GM21360 (cell line): ENCODE measurements around the gene SNED1.

Experiments
- ATAC-seq: cut with Tn5 transposase; IDR thresholded peaks from one replicate; pipeline ENCODE4 v1.9.1; 2021; ENCODE audit warnings: mild to moderate bottlenecking, moderate library complexity; ENCODE audit not compliant: unreplicated experiment

Gene SNED1

DNA sequence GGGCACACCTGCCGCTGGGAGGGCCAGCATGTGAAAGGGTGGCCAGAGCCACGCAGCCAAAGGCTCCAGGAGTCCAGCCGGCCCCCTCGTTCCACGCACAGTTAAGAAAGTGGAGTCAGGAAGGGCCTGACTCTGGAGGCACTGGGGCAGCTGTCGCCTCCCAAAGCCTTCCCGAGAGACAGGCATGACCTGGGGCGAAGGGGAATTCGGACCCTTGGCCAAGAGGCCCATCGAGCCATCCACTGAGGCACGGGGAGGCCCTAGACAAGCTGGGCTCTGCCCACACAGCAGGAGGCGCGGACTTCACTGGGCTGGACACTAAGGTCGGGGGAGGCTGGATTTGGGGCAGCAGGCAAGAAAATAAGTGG, 38.5 kb upstream of the SNED1 start:
- no peak for ATAC-seq

DNA sequence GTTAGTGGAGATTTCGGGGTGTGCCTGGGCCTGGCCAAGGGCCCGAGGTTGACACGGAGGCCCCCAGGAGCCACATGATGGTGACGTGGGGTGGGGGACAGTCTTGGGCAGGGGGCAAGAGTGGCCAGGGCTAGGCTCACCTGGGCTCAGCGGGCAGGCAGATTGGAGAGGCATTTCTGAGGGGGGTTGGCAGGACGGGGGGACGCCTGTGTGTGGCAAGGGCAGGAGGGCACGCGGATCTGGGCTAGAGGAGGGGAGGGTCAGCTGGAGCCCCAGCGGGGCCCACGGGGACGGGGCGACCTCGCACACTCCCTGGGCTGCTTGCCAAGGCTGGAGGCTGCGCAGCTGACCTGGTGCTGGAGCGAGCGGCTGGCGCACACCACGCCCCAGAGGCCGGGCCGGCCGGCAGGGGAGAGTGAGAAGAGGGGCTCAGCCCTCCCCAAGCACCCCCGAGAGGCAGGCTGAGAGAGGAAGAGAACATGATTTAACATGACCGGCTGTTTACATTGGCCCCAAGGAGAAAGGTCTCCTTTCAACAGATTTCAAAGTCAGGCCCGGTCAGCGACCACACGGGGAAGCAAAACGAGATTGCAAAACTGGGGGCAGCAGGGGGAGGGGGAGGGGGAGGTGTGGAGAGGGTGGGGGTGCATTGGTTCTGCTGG, 38.0 kb upstream of the SNED1 start:
- ATAC-seq, result no peak

DNA sequence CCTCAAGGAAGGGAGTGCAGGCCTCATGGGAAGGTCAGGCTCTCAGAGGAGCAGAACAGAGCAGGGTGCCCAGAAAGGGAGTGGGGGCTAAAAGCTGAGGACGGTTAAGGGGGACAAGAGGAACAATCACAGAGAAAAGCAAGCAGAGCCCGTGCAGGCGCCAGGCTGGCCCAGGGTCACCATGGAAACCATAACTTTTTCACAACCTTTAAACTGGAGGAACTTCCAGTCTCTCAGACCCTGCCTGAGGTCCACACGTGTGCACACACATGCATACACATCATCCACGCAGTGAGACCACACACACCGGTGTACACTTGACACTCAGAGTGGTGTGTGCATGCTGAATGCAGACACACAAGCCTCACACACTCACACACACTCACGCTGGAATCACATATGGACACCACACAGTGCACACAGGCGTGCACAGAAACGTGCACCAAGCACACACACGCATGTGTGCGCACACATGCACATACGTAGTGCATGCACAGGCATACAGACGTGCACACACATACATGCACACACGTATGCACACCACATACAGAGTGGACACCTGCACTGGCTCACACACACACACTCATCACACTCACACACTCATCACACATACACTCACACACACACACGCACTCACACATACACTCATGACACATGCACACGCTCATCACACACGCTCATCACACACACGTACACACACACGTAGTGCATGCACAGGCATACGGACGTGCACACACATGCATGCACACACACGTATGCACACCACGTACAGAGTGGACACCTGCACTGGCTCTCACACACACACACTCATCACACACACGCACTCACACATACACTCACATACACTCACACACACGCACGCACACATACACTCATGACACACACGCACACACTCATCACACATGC, 37.2 kb upstream of the SNED1 start:
- no peak for ATAC-seq

GRCh38 chr2:240961910-240962299, 36.5 kb upstream of the SNED1 start:
- no peak for ATAC-seq

GRCh38 chr2:240962300-240963064, 35.9 kb upstream of the SNED1 start:
- no peak for ATAC-seq

DNA sequence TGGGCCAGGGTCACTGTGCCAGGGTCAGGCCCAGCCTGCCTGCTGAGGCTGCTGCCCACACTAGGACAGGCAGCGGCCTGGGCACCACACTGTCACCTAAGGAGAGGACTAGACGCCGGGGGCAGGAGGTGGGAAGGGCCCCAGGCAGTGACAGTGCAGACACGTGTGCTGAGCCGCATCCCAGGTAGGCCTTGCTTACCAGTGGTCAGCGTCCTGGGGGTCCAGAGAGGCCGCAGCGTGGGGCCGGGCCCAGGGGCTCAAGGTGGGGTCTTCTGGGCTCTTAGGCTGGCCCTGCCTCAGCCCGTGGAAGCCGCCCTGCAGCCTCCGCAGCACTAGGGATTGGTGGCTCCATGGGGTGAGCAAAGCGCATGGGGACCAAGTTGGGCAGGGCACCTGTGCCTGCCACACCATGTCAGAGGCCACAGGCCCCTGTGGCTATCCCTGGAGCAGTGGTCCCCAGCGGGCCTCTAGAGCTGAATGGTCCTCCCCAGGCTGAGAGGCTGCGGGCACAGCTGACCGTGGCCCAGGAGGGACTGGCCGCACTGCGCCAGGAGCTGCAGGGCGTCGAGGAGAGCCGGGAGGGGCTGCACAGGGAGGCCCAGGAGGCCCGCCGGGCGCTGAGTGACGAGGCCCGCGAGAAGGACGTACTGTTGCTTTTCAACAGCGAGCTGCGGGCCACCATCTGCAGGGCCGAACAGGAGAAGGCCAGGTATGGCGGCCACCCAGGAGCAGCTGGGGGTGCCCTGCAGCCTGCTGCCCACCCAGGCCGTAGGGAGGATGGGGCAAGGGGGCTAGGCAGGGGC, 35.2 kb upstream of the SNED1 start:
- no peak for ATAC-seq

DNA sequence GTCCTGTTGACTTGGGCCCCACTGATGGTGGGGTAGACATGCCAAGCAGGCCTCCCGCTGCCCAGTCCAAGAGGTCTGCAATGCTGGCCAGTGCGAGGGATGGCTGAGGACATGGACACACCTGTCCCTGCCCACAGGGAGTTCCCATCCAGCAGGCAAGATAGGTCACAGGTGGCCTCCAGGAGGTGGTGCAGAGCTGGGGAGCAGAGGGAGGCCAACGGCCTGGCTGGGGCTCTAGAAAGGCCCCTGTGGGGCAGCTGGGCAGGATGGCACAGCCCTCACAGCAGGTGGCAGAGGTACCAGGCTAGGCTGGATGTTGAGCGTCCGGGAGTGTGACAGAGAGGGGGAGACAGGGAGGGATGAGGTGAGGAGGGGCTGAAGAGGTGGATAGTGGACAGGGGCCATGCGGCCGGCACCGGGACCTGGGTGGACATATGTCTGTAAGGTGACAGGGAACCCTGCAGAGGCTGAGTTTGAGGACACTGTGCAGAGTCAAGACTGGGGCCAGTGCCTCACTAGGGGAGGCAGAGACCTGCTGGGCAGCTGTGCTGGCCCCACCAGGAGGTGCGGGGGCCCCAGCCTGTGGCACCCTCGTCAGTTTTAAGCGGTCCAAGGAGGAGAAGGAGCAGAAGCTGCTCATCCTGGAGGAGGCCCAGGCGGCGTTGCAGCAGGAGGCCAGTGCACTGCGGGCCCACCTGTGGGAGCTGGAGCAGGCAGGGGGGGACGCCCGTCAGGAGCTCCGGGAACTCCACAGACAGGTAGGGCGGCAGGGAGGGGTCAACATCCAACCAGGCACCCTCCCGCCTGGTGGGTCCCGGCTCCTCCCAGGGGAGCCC, 34.3 kb upstream of the SNED1 start:
- no peak for ATAC-seq

DNA sequence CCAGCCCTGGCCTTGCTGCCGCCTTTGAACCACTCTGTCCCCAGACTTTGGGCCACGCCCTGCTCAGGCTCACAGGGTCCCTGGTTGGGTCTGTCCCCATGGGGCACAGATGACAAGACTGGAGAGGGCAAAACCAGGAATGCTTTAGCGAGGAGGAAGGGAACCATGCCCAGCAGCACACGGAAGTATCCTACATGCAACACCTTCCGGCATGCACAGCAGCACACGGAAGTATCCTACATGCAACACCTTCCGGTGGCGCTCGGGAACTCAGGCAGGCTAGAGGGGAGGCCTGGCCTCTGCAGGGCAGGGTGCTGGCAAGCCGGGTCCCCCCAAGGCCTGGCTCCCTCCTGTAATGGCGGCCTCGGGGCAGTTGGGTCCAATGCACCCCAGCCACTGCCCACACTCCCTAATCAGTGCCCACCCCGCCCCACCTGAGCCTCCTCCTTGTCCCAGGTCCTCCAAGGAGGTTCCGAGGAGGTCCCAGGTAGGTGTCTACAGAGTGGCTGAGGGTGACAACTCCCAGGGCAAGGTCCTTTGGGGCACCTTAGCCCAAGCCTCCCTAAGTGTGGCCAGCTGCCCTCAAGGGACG, 33.6 kb upstream of the SNED1 start:
- ATAC-seq, result no peak

GRCh38 chr2:240965296-240965904, 33.0 kb upstream of the SNED1 start:
- ATAC-seq, result no peak

DNA sequence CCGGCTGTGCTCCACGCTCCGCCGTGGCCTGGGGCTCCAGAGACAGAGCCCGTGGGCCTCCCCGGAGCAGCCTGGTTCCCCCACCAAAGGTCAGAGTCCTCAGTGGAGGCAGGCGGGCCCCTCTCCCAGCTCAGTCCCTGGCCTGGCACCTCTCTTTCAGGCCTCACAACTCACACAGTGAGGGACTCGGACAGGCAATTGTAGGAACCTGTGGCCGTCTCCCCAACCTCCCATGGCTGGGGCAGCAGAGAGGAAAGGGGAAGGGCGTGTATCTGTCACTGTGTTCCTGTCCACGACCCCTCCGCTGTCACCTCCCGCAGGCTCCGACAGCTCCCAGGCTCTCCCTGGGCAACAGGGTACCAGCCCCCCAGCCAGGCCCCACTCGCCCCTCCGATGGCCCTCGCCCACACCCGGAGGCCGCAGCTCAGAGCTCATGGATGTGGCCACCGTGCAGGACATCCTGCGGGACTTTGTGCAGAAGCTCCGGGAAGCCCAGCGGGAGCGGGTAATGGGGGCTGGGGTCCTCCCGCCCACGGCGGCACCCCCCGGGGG, 32.4 kb upstream of the SNED1 start:
- ATAC-seq, result no peak

DNA sequence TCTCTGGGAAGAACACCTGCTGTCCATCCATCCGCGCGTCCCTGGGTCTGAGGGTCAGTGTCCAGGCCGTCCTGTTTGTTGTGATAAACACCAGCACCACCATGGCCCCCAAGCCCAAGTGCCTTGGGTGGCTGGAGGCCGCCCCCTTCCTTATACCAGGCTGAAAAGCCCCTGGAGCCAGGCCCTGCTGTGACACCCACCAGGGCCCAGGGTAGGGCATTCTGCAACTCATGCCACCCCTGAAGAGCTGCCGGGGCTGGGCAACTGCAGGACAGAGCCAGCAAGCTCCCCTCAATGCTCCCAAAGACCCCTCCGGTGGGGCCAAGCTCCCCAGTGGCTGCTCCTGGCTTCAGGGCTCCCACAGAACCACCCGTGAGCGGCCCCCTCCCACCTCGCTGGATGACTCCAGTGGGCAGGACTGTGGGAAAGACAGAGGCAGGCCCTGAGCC, 31.9 kb upstream of the SNED1 start:
- ATAC-seq, result no peak

DNA sequence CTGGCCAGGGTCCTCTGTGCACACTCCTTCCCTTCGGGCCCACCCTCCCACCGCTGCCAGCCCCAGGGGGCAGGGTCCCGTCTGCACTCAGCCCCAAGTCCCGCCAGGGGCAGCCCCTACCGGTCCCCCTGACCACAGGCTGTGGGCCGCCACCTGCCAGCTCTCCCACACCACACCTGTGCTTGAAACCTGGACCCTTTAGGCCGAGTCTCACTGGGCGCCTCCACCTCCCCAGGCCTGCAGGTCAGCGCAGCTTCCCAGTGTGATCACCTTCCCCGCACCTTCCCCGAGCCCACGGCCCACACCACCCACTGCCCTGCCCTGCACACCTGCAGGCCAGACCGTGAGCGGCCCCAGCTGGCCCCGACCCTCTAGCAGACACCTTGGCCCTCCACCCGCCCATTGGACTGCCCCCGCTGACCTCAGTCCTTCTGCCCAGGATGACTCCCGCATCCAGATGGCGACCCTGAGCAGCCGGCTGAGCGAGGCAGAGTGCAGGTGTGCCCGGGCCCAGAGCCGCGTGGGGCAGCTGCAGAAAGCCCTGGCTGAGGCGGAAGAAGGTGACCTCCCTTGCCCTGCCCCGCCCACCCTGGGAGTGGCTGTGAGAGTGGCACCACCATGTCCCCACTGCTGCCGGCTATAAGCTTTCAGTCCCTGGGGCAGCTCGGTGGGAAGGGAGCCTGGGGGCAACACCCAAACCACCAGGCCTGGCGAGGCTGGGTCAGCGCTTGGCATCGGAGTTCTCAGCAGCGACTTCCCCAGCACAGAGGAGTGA, 31.3 kb upstream of the SNED1 start:
- ATAC-seq, result no peak

DNA sequence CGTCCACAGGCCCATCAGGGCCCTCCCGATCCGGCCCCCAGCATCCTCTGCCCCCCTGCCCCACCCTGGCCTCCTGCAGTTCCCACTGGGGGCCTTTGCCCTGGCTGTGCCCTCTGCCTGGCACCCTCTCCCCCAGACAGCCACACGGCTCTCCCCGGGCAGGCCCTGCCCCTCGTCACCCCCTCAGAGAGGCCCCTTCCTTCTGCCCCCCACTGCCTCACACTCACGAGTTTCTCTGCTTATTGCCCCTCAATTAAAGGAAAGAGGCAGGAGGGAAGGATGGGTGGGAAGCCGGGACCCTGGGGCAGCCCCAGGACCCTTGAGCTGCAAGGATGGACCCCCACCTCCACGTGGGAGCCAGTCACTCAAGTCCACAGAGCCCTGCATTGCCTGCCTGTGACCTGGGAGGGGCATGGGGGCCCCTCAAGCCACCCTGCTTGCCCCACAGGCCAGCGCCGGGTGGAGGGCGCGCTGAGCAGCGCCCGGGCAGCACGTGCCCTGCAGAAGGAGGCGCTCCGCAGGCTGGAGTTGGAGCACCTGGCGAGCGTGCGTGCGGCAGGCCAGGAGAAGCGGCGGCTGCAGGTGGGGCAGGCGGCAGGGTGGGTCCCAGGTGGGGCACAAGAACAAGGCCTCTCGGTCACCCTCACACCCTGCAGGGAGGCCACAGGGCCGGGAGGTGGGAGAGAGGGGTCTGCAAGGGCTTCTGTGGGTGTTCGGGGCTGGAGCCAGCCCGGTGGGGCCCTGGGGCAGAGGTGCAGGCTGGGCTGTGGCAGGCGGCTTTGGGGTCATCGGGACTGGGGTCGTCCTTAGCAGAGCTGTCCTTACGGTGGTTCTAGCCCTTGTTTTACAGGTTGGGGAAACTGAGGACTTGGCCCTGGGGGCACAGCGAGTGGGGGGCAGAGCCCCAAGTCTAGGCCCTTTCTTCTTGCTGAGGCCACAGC, 30.5 kb upstream of the SNED1 start:
- no peak for ATAC-seq

DNA sequence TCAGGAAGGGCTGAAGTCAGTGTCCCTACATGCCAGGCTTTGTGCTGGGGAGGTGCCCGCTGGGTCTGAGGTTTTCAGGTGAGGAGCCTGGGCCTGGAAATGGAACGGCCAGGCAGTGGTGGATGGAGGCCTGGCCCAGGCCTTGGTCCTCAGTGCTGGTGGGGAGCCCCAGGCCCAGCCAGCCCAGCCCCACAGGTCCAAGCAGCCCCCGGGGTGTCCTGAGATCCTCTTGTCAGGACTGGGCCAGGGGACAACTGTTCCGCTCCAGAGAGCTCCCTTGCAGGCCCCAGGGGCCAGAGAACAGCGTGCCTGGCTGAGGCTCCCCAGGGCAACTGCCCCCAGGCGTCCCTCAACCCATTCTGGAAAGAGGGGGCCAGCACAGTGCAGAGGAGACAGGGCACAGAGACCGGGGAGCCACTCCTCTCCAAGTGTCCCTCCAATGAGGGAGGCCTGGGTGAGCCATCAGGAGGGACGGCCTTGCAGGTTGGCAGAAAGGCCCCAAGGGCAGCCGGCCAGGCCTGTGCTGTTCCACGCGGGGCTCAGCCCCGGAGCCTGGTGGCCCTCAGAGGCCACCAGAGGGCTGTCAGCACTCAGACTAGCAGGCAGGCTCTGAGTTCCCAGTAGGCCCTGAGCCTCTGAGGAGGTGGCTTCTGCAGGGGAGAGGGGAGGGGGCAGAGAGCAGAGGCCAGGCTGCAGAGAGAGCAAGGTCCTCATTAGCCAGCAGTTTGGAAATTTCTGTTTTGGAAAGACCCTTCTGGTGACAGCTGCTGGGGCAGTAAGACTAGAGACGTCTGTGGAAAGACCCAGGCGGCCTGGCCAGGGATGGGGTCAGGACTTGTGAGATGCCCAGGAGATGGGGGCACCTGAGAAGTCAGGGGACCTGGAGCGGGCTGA, 29.4 kb upstream of the SNED1 start:
- no peak for ATAC-seq

DNA sequence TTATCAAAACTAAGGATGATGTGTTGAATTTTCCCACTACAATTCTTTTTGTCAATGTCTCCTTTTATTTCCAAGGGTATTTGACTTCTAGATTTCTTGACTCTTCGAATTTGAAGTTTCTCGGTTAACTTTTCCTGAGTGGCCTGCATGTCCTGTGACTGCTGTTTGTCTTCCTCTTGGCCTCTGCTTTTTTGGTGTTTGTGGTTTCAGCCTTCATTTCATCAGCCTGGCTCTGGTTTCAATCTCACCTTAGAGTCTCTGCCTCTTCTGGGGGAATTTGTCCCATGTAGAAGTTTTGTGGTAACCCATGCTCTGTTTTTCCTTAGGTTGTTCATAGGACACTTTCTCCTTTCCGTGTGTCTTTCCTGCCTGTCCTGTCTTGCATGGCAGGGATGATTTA, 28.3 kb upstream of the SNED1 start:
- no peak for ATAC-seq

GRCh38 chr2:240970816-240971215, 27.6 kb upstream of the SNED1 start:
- ATAC-seq, result no peak
